Endothelial cell of umbilical vein (primary cell): Measurements from ENCODE around the gene BCAS3. TPM values are rescaled to one million over a fixed set of nuclear protein-coding genes. Genes with fewer than 3 reads are reported as not detected.

Source experiments
- BruUV-seq: library from RNA; stranded (reverse); fragments of 400-500 nt; replicated peaks from 2 replicates; lab custom pipeline; 2021; lab: Mats Ljungman, UMichigan
- CTCF ChIA-PET: fragments of 300-600, 350-600 bp; sonication (Branson Sonifier 250); formaldehyde crosslinking; loops from one replicate; lab custom pipeline; 2021; ENCODE audit warnings: antibody characterized with exemption, inconsistent platforms; lab: Charles Lee
- POLR2A ChIA-PET: fragments of 300-600, 350-600 bp; sonication (Branson Sonifier 250); formaldehyde crosslinking; loops from one replicate; lab custom pipeline; 2021; ENCODE audit warnings: antibody characterized with exemption, inconsistent platforms; lab: Charles Lee
- DNase-seq: peaks from one replicate; pipeline ENCODE4 v3.0.0-alpha.2; 2011; ENCODE audit warnings: low read depth, low spot score
- FAIRE-seq: peaks from 2 replicates; lab custom pipeline; 2011; peaks lifted over from hg19 to GRCh38; lab: Jason Lieb, UNC
- H2AFZ ChIP-seq: 2 replicates; pipeline ENCODE4 v1.6.0; 2012; ENCODE audit warnings: low read depth, low read length, control low read depth, inconsistent platforms
- H3K27ac ChIP-seq: 2 replicates; pipeline ENCODE4 v1.5.1; 2011; ENCODE audit warnings: low read depth, mild to moderate bottlenecking, control low read depth, low read length, moderate library complexity; ENCODE audit not compliant: insufficient read depth
- H3K27me3 ChIP-seq, 2 experiments: 2 replicates each; pipeline versions ENCODE4 v1.6.0 to v1.6.1; 2011; ENCODE audit warnings: low read length in 2 of 2, mixed read lengths in 1 of 2; ENCODE audit not compliant: control insufficient read depth in 2 of 2, insufficient read depth in 2 of 2
- H3K36me3 ChIP-seq, 2 experiments: 2 replicates in 1 of 2; 3 replicates in 1 of 2; pipeline ENCODE4 v1.5.1; 2011; ENCODE audit warnings: low read length in 2 of 2, mild to moderate bottlenecking in 1 of 2, moderate library complexity in 1 of 2; ENCODE audit not compliant: control insufficient read depth in 2 of 2, insufficient read depth in 2 of 2; ENCODE audit errors: extremely low read depth in 1 of 2
- H3K4me1 ChIP-seq: 3 replicates; pipeline ENCODE4 v1.5.1; 2011; ENCODE audit warnings: mild to moderate bottlenecking, low read length; ENCODE audit not compliant: control insufficient read depth, insufficient read depth; ENCODE audit errors: extremely low read depth
- H3K4me2 ChIP-seq: 2 replicates; pipeline ENCODE4 v1.6.1; 2011; ENCODE audit warnings: low read length, control low read depth, mixed read lengths; ENCODE audit not compliant: insufficient read depth
- H3K4me3 ChIP-seq, 3 experiments: fragments of 200-600 bp in 1 of 3; sonication (generic), shearing (Covaris generic) in 1 of 3; replicated peaks in 1 of 3; 2 replicates each; pipeline ENCODE4 v1.5.1; 2011 to 2016; ENCODE audit warnings: control low read depth in 3 of 3, low read length in 3 of 3, mild to moderate bottlenecking in 2 of 3, inconsistent platforms in 1 of 3, low read depth in 1 of 3, moderate library complexity in 1 of 3; ENCODE audit not compliant: insufficient read depth in 1 of 3
- H3K79me2 ChIP-seq: 2 replicates; pipeline ENCODE4 v1.6.0; 2012; ENCODE audit warnings: low read length, inconsistent platforms; ENCODE audit not compliant: control insufficient read depth, insufficient read depth
- H3K9ac ChIP-seq: replicated peaks from 2 replicates; pipeline ENCODE3; 2011; ENCODE audit warnings: low read length, control low read depth; ENCODE audit not compliant: insufficient read depth; ENCODE audit errors: extremely low read depth
- H3K9me1 ChIP-seq: replicated peaks from 3 replicates; pipeline ENCODE4 v1.6.0; 2011; ENCODE audit warnings: mild to moderate bottlenecking, low read length; ENCODE audit not compliant: control insufficient read depth, insufficient read depth; ENCODE audit errors: extremely low read depth
- H3K9me3 ChIP-seq: replicated peaks from 2 replicates; pipeline ENCODE4 v1.5.1; 2012; ENCODE audit warnings: low read length, inconsistent platforms; ENCODE audit not compliant: control insufficient read depth, insufficient read depth
- H4K20me1 ChIP-seq: replicated peaks from 2 replicates; pipeline ENCODE3; 2011; ENCODE audit warnings: mild to moderate bottlenecking, low read length; ENCODE audit not compliant: control insufficient read depth, insufficient read depth; ENCODE audit errors: extremely low read depth
- EZH2 ChIP-seq: IDR thresholded peaks from 2 replicates; pipeline ENCODE4 v1.6.1; 2012; ENCODE audit warnings: borderline replicate concordance, low read depth, mild to moderate bottlenecking, moderate library complexity, low read length, inconsistent platforms; ENCODE audit not compliant: severe bottlenecking
- FOS ChIP-seq: IDR thresholded peaks from 2 replicates; pipeline ENCODE4 v1.6.1; 2011; ENCODE audit warnings: mild to moderate bottlenecking, low read length, moderate library complexity, borderline replicate concordance; ENCODE audit not compliant: insufficient read depth
- GATA2 ChIP-seq: IDR thresholded peaks from 2 replicates; pipeline ENCODE4 v1.7.0; 2011; ENCODE audit warnings: low read depth, mild to moderate bottlenecking, moderate library complexity, mixed read lengths, low read length; ENCODE audit not compliant: insufficient read length, insufficient read depth
- JUN ChIP-seq: IDR thresholded peaks from 2 replicates; pipeline ENCODE4 v1.6.1; 2011; ENCODE audit warnings: borderline replicate concordance, low read depth; ENCODE audit not compliant: insufficient read length, insufficient read depth
- MYC ChIP-seq: IDR thresholded peaks from one replicate; pipeline ENCODE4 v1.6.1; 2011; ENCODE audit warnings: mild to moderate bottlenecking, low read depth, low read length
- POLR2A ChIP-seq: IDR thresholded peaks from 2 replicates; pipeline ENCODE4 v1.6.1; 2012; ENCODE audit warnings: low read depth, mild to moderate bottlenecking, control low read depth, low read length
- POLR2AphosphoS5 ChIP-seq: IDR thresholded peaks from 2 replicates; pipeline ENCODE4 v1.6.1; 2012; ENCODE audit warnings: low read depth, mild to moderate bottlenecking, control low read depth, low read length, moderate library complexity; ENCODE audit not compliant: insufficient read depth
- dilution Hi-C: fragments of 300-500 bp; cut with MboI; formaldehyde crosslinking; loops from one replicate; pipeline ENCODE4 v1.15.0; 2019; ENCODE audit warnings: low sequenced_read_pairs; ENCODE audit not compliant: extremely low pct_ligation_motif_present
- intact Hi-C: fragments of 100-400 bp; cut with micrococcal nuclease; formaldehyde crosslinking; loops from one replicate; pipeline ENCODE4 v1.10.0; 2022
- polyA plus RNA-seq, 4 experiments: library from polyadenylated mRNA; depleted of rRNA in 3 of 4; stranded (reverse) in 3 of 4; unstranded in 1 of 4; fragments of >200 nt; gene quantifications; 2 replicates each; pipeline versions ENCODE4 v1.2.1 to v1.2.3, GENCODE V29; 2011 to 2012; ENCODE audit warnings: missing spikeins in 1 of 4
- total RNA-seq: library from RNA; stranded (reverse); gene quantifications from 2 replicates; pipeline ENCODE4 v1.2.3, GENCODE V29; 2021
- TF ChIP-seq, protein P1 (sequence below): IDR thresholded peaks from 2 replicates; pipeline ENCODE4 v1.6.1; 2011; ENCODE audit not compliant: insufficient read depth, insufficient read length
- TF ChIP-seq, protein P2 (sequence below), 2 donors: IDR thresholded peaks; 1 replicate in 1 of 2; 2 replicates in 1 of 2; pipeline ENCODE4 v1.5.1; 2011; ENCODE audit warnings: low read length in 2 of 2, mild to moderate bottlenecking in 2 of 2, moderate library complexity in 2 of 2, control low read depth in 1 of 2, inconsistent platforms in 1 of 2, low read depth in 1 of 2; ENCODE audit not compliant: insufficient read depth in 1 of 2; ENCODE audit errors: extremely low read depth in 1 of 2

The BCAS3 gene
- total and polyA plus RNA-seq, 2 donors (not counting 3 experiments of a cell fraction or from before 2014, with no cell fraction given): 8.2 to 16.0 TPM

GRCh38 chr17:61117983-61118382 is 440.3 kb downstream of the BCAS3 start:
- H3K4me1 ChIP-seq: no peaks in the 10 kb centered on the region
- DNase-seq (no peak), FAIRE-seq (no peak)
- no peak overlapping the region for H3K4me3 ChIP-seq
- dilution Hi-C loops (no loop called here), intact Hi-C loops (no loop called here)
- H3K4me2 ChIP-seq: no peak overlapping the region
- ChIA-PET CTCF (no interaction called here), POLR2A (no interaction called here)
- H3K36me3 ChIP-seq: no peaks in the 10 kb centered on the region
- H3K9me1 ChIP-seq: no peaks in the 10 kb centered on the region
- no peaks in the 10 kb centered on the region for H4K20me1 ChIP-seq
- no peaks in the 10 kb centered on the region for H3K27me3 ChIP-seq
- no TSS peak for BruUV-seq
- H3K9me3 ChIP-seq: no peaks in the 10 kb centered on the region
- TF ChIP-seq GATA2 (no peak), FOS (no peak), POLR2A (no peak), MYC (no peak), EZH2 (no peak), JUN (no peak), POLR2AphosphoS5 (no peak)
- TF ChIP-seq, protein P1, sequence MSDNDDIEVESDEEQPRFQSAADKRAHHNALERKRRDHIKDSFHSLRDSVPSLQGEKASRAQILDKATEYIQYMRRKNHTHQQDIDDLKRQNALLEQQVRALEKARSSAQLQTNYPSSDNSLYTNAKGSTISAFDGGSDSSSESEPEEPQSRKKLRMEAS: no peak
- TF ChIP-seq, protein P2, sequence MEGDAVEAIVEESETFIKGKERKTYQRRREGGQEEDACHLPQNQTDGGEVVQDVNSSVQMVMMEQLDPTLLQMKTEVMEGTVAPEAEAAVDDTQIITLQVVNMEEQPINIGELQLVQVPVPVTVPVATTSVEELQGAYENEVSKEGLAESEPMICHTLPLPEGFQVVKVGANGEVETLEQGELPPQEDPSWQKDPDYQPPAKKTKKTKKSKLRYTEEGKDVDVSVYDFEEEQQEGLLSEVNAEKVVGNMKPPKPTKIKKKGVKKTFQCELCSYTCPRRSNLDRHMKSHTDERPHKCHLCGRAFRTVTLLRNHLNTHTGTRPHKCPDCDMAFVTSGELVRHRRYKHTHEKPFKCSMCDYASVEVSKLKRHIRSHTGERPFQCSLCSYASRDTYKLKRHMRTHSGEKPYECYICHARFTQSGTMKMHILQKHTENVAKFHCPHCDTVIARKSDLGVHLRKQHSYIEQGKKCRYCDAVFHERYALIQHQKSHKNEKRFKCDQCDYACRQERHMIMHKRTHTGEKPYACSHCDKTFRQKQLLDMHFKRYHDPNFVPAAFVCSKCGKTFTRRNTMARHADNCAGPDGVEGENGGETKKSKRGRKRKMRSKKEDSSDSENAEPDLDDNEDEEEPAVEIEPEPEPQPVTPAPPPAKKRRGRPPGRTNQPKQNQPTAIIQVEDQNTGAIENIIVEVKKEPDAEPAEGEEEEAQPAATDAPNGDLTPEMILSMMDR (IDR thresholded peaks at IDR 0.05; ENCODE audit: extremely low read depth in 1 of 2, insufficient read depth in 1 of 2, low read depth in 1 of 2, low read length in 2 of 2): no peak
- H3K27ac ChIP-seq: no peak overlapping the region
- no peak overlapping the region for H3K9ac ChIP-seq
- no peaks in the 10 kb centered on the region for H3K79me2 ChIP-seq
- no peak overlapping the region for H2AFZ ChIP-seq
